Small intestine (tissue), 7 donors: ENCODE measurements around the gene SMARCC1. TPM values are rescaled to one million over a fixed set of nuclear protein-coding genes. Genes with fewer than 3 reads are reported as not detected.

Experiments
- DNase-seq, 2 donors: peaks; one replicate each; pipeline versions ENCODE4 v3.0.0 to v3.0.0-alpha.2; 2013
- FAIRE-seq: peaks from 2 replicates; lab custom pipeline; 2012; peaks lifted over from hg19 to GRCh38; lab: Jason Lieb, UNC
- H3K27ac ChIP-seq, 3 donors: one replicate each; pipeline ENCODE4 v1.5.1; 2013; ENCODE audit warnings: low read length in 2 of 3, mild to moderate bottlenecking in 2 of 3, control low read depth in 1 of 3, inconsistent platforms in 1 of 3, low read depth in 1 of 3, moderate library complexity in 1 of 3
- H3K27me3 ChIP-seq, 3 donors: one replicate each; pipeline ENCODE4 v1.6.1; 2013; ENCODE audit warnings: low read length in 3 of 3, inconsistent platforms in 1 of 3; ENCODE audit not compliant: control insufficient read depth in 3 of 3, insufficient read depth in 3 of 3
- H3K36me3 ChIP-seq, 3 donors: one replicate each; pipeline ENCODE4 v1.6.1; 2013; ENCODE audit warnings: low read length in 3 of 3, inconsistent platforms in 1 of 3, low read depth in 1 of 3, mild to moderate bottlenecking in 1 of 3, moderate library complexity in 1 of 3; ENCODE audit not compliant: control insufficient read depth in 3 of 3, insufficient read depth in 2 of 3
- H3K4me1 ChIP-seq, 3 donors: one replicate each; pipeline ENCODE4 v1.6.1; 2013; ENCODE audit warnings: low read length in 2 of 3, inconsistent platforms in 1 of 3, low read depth in 1 of 3, mild to moderate bottlenecking in 1 of 3, moderate library complexity in 1 of 3; ENCODE audit not compliant: control insufficient read depth in 3 of 3, insufficient read depth in 2 of 3
- H3K4me3 ChIP-seq, 3 donors: one replicate each; pipeline ENCODE4 v1.5.1; 2013; ENCODE audit warnings: low read length in 3 of 3, control low read depth in 1 of 3, inconsistent platforms in 1 of 3, low read depth in 1 of 3, mild to moderate bottlenecking in 1 of 3, moderate library complexity in 1 of 3
- H3K9me3 ChIP-seq, 2 donors: one replicate each; pipeline ENCODE4 v1.6.1; 2013; ENCODE audit warnings: low read depth in 1 of 2, low read length in 1 of 2; ENCODE audit not compliant: control insufficient read depth in 2 of 2, insufficient read depth in 1 of 2
- WGBS, 3 donors: extraction: QIAGEN DNeasy Blood & Tissue Kit; methylation state at CpG; one replicate each; pipeline ENCODE4 v1.1.7; 2013; 5-methylcytosine and 5-hydroxymethylcytosine counted together
- polyA plus RNA-seq, 4 donors: library from polyadenylated mRNA; stranded (reverse) in 3 of 4; unstranded in 1 of 4; fragments of 200-250 nt in 3 of 4; fragments of 120-200 nt in 1 of 4; gene quantifications; one replicate each; pipeline versions ENCODE4 v1.2.1 to v1.2.3, GENCODE V29; 2013
- donor health status: healthy with polysubstance abuse.
- donor health status: control.
- donor health status: control.
- donor health status: Bipolar disorder and iron deficiency.
- donor health status: healthy.

SMARCC1 gene
- polyA plus RNA-seq, 4 donors, result 10.7 to 52.6 (median 19.4) TPM

DNA sequence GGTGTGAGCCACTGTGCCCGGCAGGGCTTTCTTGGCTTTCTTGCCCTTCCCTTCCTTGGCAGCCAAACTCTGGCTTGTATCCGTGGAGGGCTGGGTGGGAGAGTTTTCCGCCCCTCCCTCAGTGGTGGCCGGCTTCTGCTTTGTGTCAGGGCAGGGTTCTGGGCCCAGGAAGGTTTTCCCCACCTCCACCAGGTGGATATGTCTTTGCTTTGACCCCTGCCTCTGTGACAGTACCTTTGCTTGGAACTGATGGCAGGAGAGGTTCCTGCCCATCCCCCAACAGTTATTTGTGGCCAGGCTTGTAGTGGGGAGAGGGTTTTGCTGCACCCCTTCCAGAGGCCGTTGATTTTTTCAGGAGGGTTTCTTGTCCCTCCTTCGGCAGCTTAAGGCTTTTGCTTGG lies 227.4 kb downstream of the SMARCC1 start:
- 75 to 88% (median 85%) methylated on average over 6 of the region's 6 CpGs for WGBS, 3 donors
- Histone ChIP-seq H3K27ac (no peak overlapping the region), H3K4me3 (no peak overlapping the region), H3K36me3 (no peaks in the 10 kb centered on the region), H3K9me3 (peaks cover 0 to 5% of the 10 kb centered on the region in 2 donors), H3K27me3 (no peaks in the 10 kb centered on the region), H3K4me1 (no peaks in the 10 kb centered on the region)
- FAIRE-seq (no peak), DNase-seq (no peak)

- WGBS, 3 donors, result 77 to 95% (median 87%) methylated on average over 7 of the region's 7 CpGs
- no peak for FAIRE-seq
- no peak overlapping the region for H3K27ac ChIP-seq
Measured at GRCh38 chr3:47553407-47553806, 228.3 kb downstream of the SMARCC1 start.

DNA sequence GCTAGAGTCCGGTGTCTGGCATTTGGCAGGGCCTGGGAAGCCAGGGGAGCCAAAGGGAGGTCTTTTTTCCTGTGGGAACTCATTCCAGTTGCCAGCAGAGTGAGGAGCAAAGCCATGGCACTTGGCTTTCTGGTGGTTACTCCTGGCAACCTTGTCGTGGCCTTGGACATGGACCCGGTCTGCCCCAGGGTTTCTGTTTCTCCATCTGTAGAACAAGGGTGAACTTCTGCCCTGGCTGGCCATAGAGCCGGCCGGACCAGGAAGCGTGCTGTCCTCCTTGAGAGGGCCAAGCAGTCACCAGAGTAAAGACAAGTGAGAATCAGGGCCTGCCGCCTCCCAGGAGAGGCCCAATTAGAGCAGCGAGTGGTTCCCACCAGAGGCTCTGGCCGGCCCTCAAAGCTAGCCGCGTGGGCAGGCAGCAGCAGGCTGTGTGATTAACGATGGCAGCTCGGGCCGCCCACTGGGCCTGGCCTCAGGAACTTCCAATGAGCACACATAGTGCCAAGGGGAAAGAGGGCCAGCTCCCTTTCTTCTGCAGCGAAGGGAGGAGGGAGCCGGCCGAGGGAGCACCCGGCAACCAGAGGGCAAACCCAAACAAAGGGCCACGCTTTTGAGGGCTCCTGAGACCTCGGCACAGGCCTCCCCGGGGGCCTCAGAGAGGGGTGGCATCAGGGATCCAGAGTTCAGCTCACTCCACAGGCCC lies 239.1 kb downstream of the SMARCC1 start:
- H3K27ac ChIP-seq, result no peak overlapping the region
- no peak overlapping the region for H3K4me3 ChIP-seq
- DNase-seq (no peak), FAIRE-seq (no peak)
- no peaks in the 10 kb centered on the region for H3K27me3 ChIP-seq
- H3K9me3 ChIP-seq, result no peaks in the 10 kb centered on the region
- WGBS, 3 donors, result 62 to 78% (median 74%) methylated on average over 21 of the region's 21 CpGs
- no peaks in the 10 kb centered on the region for H3K36me3 ChIP-seq
- no peaks in the 10 kb centered on the region for H3K4me1 ChIP-seq

More at GRCh38 chr3:47553407-47553806, 228.3 kb downstream of the SMARCC1 start:
- H3K4me1 ChIP-seq, result no peaks in the 10 kb centered on the region
- peaks cover 0 to 5% of the 10 kb centered on the region in 2 donors for H3K9me3 ChIP-seq
- H3K36me3 ChIP-seq, result no peaks in the 10 kb centered on the region
- H3K4me3 ChIP-seq, result no peak overlapping the region
- H3K27me3 ChIP-seq, result no peaks in the 10 kb centered on the region
- DNase-seq, result no peak

GRCh38 chr3:47541583-47542108 lies 240.0 kb downstream of the SMARCC1 start:
- Histone ChIP-seq H3K36me3 (no peaks in the 10 kb centered on the region), H3K9me3 (no peaks in the 10 kb centered on the region), H3K27me3 (no peaks in the 10 kb centered on the region), H3K4me3 (no peak overlapping the region), H3K27ac (no peak overlapping the region), H3K4me1 (no peaks in the 10 kb centered on the region)
- no peak for DNase-seq
- 70 to 72% (median 70%) methylated on average over 6 of the region's 6 CpGs for WGBS, 3 donors
- no peak for FAIRE-seq

DNA sequence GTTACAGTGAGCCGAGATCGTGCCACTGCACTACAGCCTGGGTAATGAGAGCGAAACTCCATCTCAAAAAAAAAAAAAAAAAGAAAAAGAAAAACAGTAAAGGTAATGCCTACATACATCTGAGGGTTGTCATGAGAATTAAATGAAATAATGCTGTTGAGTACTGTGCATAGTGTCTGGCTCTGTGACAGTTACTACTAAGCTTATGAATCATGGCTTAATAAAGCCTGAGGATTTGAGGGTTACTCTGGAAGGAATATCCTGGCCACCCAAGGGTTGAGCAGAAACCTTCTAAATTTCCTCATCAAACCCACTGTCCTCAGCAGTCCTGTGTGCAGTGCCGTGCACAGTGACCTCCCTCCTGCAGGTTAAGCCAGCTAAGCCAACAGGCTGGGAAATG lies 241.4 kb downstream of the SMARCC1 start:
- Histone ChIP-seq H3K36me3 (no peaks in the 10 kb centered on the region), H3K27me3 (no peaks in the 10 kb centered on the region), H3K4me3 (no peak overlapping the region), H3K9me3 (no peaks in the 10 kb centered on the region), H3K4me1 (no peaks in the 10 kb centered on the region), H3K27ac (no peak overlapping the region)
- no peak for FAIRE-seq
- WGBS, 3 donors, result 85 to 94% (median 93%) methylated on average over 4 of the region's 4 CpGs
- no peak for DNase-seq

- Histone ChIP-seq H3K36me3 (no peaks in the 10 kb centered on the region), H3K4me3 (no peak overlapping the region), H3K9me3 (no peaks in the 10 kb centered on the region), H3K27me3 (no peaks in the 10 kb centered on the region), H3K27ac (no peak overlapping the region), H3K4me1 (no peaks in the 10 kb centered on the region)
- WGBS, 3 donors, result 80 to 84% (median 83%) methylated on average over 6 of the region's 6 CpGs
- no peak for DNase-seq
- FAIRE-seq, result no peak
Measured at GRCh38 chr3:47536967-47537366, 244.7 kb downstream of the SMARCC1 start.

- DNase-seq (no peak), FAIRE-seq (no peak)
- WGBS, 3 donors, result 89 to 94% (median 92%) methylated on average over 17 to 19 of the region's 19 CpGs
- Histone ChIP-seq H3K36me3 (no peaks in the 10 kb centered on the region), H3K4me1 (no peaks in the 10 kb centered on the region), H3K27ac (no peak overlapping the region), H3K27me3 (no peaks in the 10 kb centered on the region), H3K9me3 (no peaks in the 10 kb centered on the region), H3K4me3 (no peak overlapping the region)
Measured at GRCh38 chr3:47536221-47536891, 245.3 kb downstream of the SMARCC1 start.
